Neural cell (in vitro differentiated cells): Measurements from ENCODE around the gene YPEL1. TPM values are rescaled to one million over a fixed set of nuclear protein-coding genes. Genes with fewer than 3 reads are reported as not detected.

Experiments
- H2AFZ ChIP-seq: fragments of 200-600, 300-800 bp; sonication (generic), shearing (Covaris generic); 2 replicates; pipeline ENCODE4 v1.6.0; 2014; ENCODE audit warnings: low read depth, mild to moderate bottlenecking, antibody characterized with exemption, low read length, moderate library complexity
- H3F3A ChIP-seq: fragments of 200-600 bp; shearing (Covaris generic); 2 replicates; pipeline ENCODE4 v1.6.1; 2016; ENCODE audit warnings: mild to moderate bottlenecking, moderate library complexity, mixed read lengths, antibody characterized with exemption, low read length; ENCODE audit not compliant: insufficient read depth, poor library complexity, severe bottlenecking
- H3K27ac ChIP-seq: fragments of 200-600, 300-800 bp; sonication (generic), shearing (Covaris generic); 2 replicates; pipeline ENCODE4 v1.5.1; 2014; ENCODE audit warnings: mild to moderate bottlenecking, low read length, moderate library complexity
- H3K27me3 ChIP-seq: fragments of 300-800, 200-600 bp; sonication (generic), shearing (Covaris generic); 2 replicates; pipeline ENCODE4 v1.6.0; 2014; ENCODE audit warnings: mild to moderate bottlenecking, low read depth, low read length, moderate library complexity; ENCODE audit not compliant: insufficient read depth
- H3K36me3 ChIP-seq: fragments of 300-800, 200-600 bp; sonication (generic), shearing (Covaris generic); 2 replicates; pipeline ENCODE4 v1.5.1; 2014; ENCODE audit warnings: mild to moderate bottlenecking, antibody characterized with exemption, low read length, moderate library complexity; ENCODE audit not compliant: insufficient read depth
- H3K4me2 ChIP-seq: fragments of 300-800, 200-600 bp; sonication (generic), shearing (Covaris generic); 2 replicates; pipeline ENCODE4 v1.6.0; 2014; ENCODE audit warnings: mild to moderate bottlenecking, low read length
- H3K4me3 ChIP-seq: fragments of 300-800, 200-600 bp; sonication (generic), shearing (Covaris generic); 2 replicates; pipeline ENCODE4 v1.5.1; 2014; ENCODE audit warnings: mild to moderate bottlenecking, low read length, moderate library complexity
- H3K79me2 ChIP-seq: fragments of 200-600 bp; shearing (Covaris generic); replicated peaks from 2 replicates; pipeline ENCODE4 v1.6.0; 2014; ENCODE audit warnings: mild to moderate bottlenecking, low read length, moderate library complexity; ENCODE audit not compliant: insufficient read depth
- H3K9ac ChIP-seq: fragments of 300-800, 200-600 bp; sonication (generic), shearing (Covaris generic); 2 replicates; pipeline ENCODE4 v1.6.1; 2016; ENCODE audit warnings: mild to moderate bottlenecking, low read length, mixed read lengths
- H3K9me2 ChIP-seq: fragments of 200-600 bp; shearing (Covaris generic); 2 replicates; pipeline ENCODE4 v1.6.1; 2016; ENCODE audit warnings: mild to moderate bottlenecking, low read length, mixed read lengths; ENCODE audit not compliant: insufficient read depth
- H3K9me3 ChIP-seq: fragments of 200-600, 300-800 bp; sonication (generic), shearing (Covaris generic); 2 replicates; pipeline ENCODE4 v1.6.1; 2016; ENCODE audit warnings: mild to moderate bottlenecking, mixed run types, low read length, moderate library complexity, mixed read lengths
- H4K20me1 ChIP-seq: fragments of 200-600 bp; shearing (Covaris generic); 2 replicates; pipeline ENCODE4 v1.6.1; 2016; ENCODE audit warnings: mild to moderate bottlenecking, mixed run types; ENCODE audit not compliant: insufficient read depth
- CTCF ChIP-seq: fragments of 450-650 bp; IDR thresholded peaks from 2 replicates; pipeline ENCODE4 v1.5.1; 2014; ENCODE audit warnings: antibody characterized with exemption, mild to moderate bottlenecking, moderate library complexity; ENCODE audit not compliant: poor library complexity, severe bottlenecking
- EP300 ChIP-seq: fragments of 450-650 bp; conservative IDR thresholded peaks from 2 replicates; pipeline ENCODE4 v1.6.1; 2014; ENCODE audit warnings: antibody characterized with exemption, mild to moderate bottlenecking, moderate library complexity; ENCODE audit not compliant: poor library complexity, severe bottlenecking
- EZH2 ChIP-seq: fragments of 200-600, 300-800 bp; shearing (Covaris generic), sonication (generic); IDR thresholded peaks from 2 replicates; pipeline ENCODE4 v1.6.1; 2014; ENCODE audit warnings: antibody characterized with exemption, low read length, borderline replicate concordance, mild to moderate bottlenecking; ENCODE audit not compliant: insufficient read depth, poor library complexity, severe bottlenecking
- MXI1 ChIP-seq: fragments of 450-650 bp; conservative IDR thresholded peaks from 2 replicates; pipeline ENCODE4 v1.6.1; 2014; ENCODE audit warnings: antibody characterized with exemption, mild to moderate bottlenecking; ENCODE audit not compliant: poor library complexity, severe bottlenecking
- POLR2AphosphoS5 ChIP-seq: IDR thresholded peaks from 2 replicates; pipeline ENCODE4 v1.6.1; 2012
- RAD21 ChIP-seq: fragments of 450-650 bp; conservative IDR thresholded peaks from 2 replicates; pipeline ENCODE4 v1.6.1; 2014; ENCODE audit warnings: antibody characterized with exemption, mild to moderate bottlenecking, moderate library complexity
- REST ChIP-seq: IDR thresholded peaks from 2 replicates; pipeline ENCODE4 v1.6.1; 2012; ENCODE audit warnings: borderline replicate concordance
- SMC3 ChIP-seq: fragments of 450-650 bp; conservative IDR thresholded peaks from 2 replicates; pipeline ENCODE4 v1.6.1; 2014; ENCODE audit warnings: antibody characterized with exemption, mild to moderate bottlenecking, moderate library complexity; ENCODE audit not compliant: poor library complexity
- TAF1 ChIP-seq: IDR thresholded peaks from 2 replicates; pipeline ENCODE4 v1.6.1; 2012; ENCODE audit warnings: low read depth
- polyA plus RNA-seq: library from polyadenylated mRNA; depleted of rRNA; stranded (reverse); fragments of >200 nt; gene quantifications from 2 replicates; pipeline ENCODE4 v1.2.3, GENCODE V29; 2014

YPEL1 gene
- polyA plus RNA-seq, 1 donor from 2014 or later, result 38.0 TPM

- no peak overlapping the region for H3K4me2 ChIP-seq
- H3K79me2 ChIP-seq, result peaks cover 40% of the 10 kb centered on the region
- H3K9ac ChIP-seq, result no peak overlapping the region
- no peaks in the 10 kb centered on the region for H3K36me3 ChIP-seq
- H3F3A ChIP-seq, result no peaks in the 10 kb centered on the region
- no peaks in the 10 kb centered on the region for H4K20me1 ChIP-seq
- no peak for TF ChIP-seq EP300
- TF ChIP-seq MXI1, result no peak
- no peak overlapping the region for H3K27ac ChIP-seq
- no peak overlapping the region for H3K4me3 ChIP-seq
- no peaks in the 10 kb centered on the region for H3K27me3 ChIP-seq
- H3K9me2 ChIP-seq, result no peaks in the 10 kb centered on the region
- H2AFZ ChIP-seq, result no peak overlapping the region
- no peaks in the 10 kb centered on the region for H3K9me3 ChIP-seq
Measured at GRCh38 chr22:21727159-21727558, 8.4 kb downstream of the YPEL1 start.

DNA sequence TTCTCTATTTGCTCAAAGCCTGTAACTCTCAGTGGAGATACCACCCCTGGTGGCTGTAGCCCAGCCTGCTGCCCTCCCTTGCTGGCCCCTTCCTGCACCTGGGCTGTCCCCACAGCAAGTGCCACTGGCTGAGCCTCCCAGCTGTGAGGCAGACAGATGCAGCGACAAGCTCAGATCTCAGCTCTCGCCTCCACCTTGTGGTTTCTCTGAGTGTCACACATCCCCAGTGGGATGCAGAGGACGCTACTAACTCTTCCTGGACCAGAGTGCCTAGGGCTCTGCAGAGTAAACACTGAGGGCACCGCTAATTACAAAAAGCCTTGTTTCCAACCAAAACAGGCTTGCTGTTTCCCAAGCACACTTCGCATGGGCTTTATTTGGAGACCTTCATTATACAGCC is 8.9 kb downstream of the YPEL1 start:
- no peaks in the 10 kb centered on the region for H4K20me1 ChIP-seq
- H3K27me3 ChIP-seq, result no peaks in the 10 kb centered on the region
- TF ChIP-seq REST, result no peak
- peak; percentile 9 for TF ChIP-seq CTCF
- no peak for TF ChIP-seq EP300
- TF ChIP-seq EZH2, result no peak
- TF ChIP-seq SMC3, result no peak
- no peak for TF ChIP-seq TAF1
- no peak for TF ChIP-seq POLR2AphosphoS5
- TF ChIP-seq RAD21, result no peak
- no peak for TF ChIP-seq MXI1
- H3K9ac ChIP-seq, result no peak overlapping the region
- H3K4me3 ChIP-seq, result no peak overlapping the region
- no peak overlapping the region for H2AFZ ChIP-seq
- H3K9me2 ChIP-seq, result no peaks in the 10 kb centered on the region
- no peaks in the 10 kb centered on the region for H3K9me3 ChIP-seq
- peaks cover 35% of the 10 kb centered on the region for H3K79me2 ChIP-seq
- no peaks in the 10 kb centered on the region for H3K36me3 ChIP-seq
- H3K27ac ChIP-seq, result no peak overlapping the region
- H3K4me2 ChIP-seq, result no peak overlapping the region
- no peaks in the 10 kb centered on the region for H3F3A ChIP-seq
